ENCODE measurements around the gene GOLGA6L10. TPM values are rescaled to one million over a fixed set of nuclear protein-coding genes. Genes with fewer than 3 reads are reported as not detected.
"Not testable (repeated sequence)": the region's sequence is repeated elsewhere in the genome, so short reads cannot be mapped to it uniquely, and the experiment has no call there.

GOLGA6L10 gene, protein sequence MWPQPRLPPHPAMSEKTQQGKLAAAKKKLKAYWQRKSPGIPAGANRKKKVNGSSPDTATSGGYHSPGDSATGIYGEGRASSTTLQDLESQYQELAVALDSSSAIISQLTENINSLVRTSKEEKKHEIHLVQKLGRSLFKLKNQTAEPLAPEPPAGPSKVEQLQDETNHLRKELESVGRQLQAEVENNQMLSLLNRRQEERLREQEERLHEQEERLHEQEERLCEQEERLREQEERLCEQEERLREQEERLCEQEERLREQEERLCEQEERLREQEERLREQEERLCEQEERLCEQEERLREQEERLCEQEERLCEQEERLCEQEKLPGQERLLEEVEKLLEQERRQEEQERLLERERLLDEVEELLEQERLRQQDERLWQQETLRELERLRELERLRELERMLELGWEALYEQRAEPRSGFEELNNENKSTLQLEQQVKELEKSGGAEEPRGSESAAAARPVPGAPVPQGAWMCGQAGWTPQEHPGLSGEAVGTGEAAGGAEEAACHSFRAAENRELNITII
- 3.9 TPM for total RNA-seq

DNA sequence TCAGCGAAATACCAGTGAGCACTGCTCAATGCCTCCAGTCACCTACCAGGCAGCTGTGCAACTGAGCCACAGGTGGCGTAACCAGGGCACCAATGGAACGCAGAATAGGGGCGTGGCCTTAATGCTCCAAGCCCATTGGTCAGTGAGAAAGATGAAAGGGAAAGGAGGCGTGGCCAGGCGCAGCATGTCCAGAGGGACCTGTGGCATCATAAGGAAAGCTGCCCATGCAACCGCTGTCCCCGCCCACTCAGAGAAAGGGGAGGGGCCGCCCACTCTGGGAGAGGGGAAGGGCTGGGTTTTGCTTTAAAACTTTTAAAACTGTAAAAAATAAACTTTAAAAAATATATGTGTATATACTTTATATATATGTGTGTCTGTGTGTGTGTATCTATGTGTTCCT is at the start of gene GOLGA6L10:
TSS of gene GOLGA6L10 (minus strand) at position 101 of the 400 bp plus-strand sequence. CDS start at position 1, 100 bp downstream.
- not testable (repeated sequence) for ATAC-seq

DNA sequence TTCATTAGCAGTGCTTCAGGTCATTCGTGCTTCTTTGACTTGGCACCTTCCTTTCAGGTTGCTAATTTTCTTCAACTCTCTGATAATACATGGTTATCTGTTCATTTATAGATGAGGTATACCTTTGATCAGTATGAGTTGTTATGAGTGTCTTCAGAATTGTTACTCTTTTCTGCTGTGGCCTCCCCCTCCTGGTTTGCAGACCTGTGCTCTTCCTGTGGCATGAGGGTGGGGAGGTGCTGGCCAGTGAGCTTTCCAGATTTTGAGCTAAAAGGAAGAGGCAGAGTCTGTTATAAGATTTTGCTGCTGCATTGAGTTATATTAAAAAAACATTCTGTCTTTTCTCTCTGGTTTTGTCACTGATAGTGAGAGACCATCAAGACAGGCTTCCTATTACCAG is 49.5 kb upstream of the GOLGA6L10 start:
- ATAC-seq: no peak

DNA sequence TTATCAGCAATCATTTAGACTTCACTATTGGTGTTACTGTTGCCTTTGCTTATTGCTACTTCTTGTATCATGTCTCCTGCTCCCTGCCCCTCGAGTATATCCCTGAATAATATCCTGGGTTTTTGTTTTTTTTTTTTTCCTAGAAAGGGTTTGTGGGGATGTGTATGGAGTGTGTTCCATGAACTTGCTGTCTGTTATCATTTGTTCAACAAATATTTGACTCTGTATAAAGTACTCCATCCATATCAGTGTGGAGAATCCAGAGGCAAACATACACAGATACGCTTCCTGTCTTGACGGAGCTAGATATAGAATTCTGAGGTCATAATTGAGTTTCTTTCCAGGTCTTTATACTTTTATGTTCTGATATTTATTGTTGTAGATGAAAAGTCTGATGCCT is 48.5 kb upstream of the GOLGA6L10 start:
- ATAC-seq: no peak

DNA sequence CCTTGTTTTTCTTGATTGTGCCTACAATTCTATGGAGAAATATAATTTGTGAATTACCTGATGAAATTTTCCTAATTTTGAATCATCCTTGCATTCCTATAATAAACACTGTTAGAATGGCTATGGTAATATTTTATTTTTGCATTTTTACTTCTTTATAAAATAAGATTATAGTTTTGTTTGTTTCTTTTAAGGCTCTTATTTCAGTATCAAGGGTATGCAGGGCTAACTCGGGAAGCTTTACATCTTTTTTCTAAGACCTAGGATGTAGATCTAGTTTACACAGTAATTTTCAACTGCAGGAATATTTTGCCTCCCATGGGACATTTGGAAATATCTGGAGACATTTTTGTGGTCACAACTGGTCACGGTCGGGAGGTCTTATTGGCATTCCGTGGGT is 46.5 kb upstream of the GOLGA6L10 start:
- ATAC-seq: not testable (repeated sequence)

DNA sequence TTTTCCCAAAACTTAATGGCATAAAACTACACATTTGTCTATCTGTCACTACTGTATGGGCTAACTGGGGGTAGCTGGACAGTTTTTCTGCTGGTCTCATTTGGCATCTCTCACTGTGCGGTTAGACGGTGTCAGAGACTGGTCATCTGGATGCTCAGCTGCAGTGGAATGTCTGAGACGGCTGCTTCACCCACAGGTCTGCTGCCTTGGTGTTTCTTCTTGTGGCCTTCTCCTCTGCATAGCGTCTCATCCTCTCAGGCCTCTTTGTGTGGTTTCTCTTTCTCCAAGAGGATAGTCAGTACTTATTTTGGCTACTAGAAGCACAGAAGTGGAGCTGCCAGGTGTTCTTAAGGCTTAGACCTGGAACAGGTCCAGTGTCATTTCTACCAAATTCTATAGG is 44.4 kb upstream of the GOLGA6L10 start:
- no peak for ATAC-seq

DNA sequence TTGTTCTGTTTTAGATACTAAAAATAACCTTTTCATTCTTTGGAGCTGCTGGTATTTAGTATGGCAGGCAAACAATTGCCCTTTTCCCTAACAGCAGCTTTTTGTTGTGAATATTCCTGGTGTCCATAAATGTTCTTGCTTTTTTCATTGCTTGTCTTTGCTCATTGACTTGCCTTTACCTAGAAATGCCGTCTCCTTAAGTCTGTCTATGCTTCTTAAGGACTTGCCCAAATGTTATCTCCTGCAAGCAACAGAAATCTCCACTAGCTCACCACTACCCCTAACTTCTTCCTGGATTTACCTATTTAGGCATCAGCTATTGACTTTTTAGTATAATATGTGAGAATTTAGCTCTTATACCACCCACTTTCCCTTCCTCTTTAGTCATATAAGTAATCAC is 42.8 kb upstream of the GOLGA6L10 start:
- not testable (repeated sequence) for ATAC-seq

DNA sequence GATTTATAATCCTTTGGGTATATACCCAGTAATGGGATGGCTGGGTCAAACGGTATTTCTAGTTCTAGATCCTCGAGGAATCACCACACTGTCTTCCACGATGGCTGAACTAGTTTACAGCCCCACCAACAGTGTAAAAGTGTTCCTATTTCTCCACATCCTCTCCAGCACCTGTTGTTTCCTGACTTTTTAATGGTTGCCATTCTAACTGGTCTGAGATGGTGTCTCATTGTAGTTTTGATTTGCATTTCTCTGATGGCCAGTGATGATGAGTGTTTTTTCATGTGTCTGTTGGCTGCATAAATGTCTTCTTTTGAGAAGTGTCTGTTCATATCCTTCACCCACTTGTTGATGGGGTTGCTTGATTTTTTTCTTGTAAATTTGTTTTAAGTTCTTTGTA is 40.9 kb upstream of the GOLGA6L10 start:
- ATAC-seq: not testable (repeated sequence)

DNA sequence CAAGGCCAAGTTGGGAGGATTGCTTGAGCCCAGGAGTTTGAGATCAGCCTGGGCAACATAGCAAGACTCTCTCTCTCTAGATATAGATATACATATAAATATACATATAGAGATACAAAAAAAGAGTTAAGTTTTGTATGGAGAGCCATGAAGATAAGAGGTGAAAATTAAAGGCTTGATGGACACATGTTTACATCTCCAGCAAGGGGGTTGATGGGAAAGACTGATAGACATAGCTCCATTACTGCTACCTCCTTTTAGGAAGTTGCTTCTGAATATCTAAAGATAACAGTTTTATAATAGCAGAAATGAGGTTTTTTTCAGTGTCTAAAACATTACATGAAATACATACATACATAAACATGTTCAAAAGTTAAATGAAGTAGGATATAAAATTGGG is 37.9 kb upstream of the GOLGA6L10 start:
- not testable (repeated sequence) for ATAC-seq

DNA sequence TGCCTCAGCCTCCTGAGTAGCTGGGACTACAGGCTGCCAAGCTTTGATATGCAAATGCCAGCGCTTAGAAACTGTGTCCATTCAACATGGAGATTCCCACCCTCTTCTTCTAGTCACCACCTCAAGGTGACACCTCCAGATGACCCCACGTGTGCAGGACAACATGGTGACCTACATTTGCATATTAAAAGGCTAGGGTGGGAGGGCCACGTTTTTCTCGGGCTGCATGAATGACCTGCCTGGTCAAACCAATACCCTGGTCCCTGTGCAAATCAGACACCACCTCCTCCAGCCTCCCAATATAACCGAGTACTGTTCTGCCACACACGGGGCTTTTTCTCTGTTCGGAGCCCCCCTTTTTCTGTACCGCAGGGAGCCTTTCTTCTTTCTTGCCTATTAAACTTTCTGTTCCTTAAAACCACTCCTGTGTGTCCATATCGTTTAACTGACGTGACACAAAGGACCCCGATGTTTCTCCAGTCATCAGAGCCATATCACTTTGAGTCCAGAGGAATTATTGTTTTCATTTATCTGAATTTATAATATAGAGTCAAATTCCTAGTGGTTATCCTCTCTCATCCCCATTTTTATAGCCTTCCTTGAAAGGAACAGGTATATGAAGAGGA is 32.2 kb upstream of the GOLGA6L10 start:
- ATAC-seq: not testable (repeated sequence)

DNA sequence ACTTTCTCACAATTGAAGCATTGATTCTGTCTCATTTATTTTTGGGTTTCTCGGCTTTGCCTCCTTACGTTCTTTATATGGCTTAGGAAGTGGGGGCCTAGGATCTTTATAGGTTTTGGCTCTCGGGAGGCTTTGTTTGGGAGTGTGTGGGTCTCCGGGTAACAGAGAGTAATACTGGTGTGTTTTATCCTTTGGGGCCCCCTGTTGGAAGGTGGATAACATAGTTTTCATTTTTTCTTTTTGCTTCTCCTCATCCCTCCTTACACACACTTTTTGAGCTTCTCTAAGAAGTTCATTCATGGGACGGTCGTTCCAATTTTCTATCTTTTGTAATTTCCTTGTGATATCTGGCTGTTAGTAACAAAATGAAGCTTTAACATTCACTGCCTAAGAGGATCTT is 30.3 kb upstream of the GOLGA6L10 start:
- ATAC-seq: not testable (repeated sequence)

DNA sequence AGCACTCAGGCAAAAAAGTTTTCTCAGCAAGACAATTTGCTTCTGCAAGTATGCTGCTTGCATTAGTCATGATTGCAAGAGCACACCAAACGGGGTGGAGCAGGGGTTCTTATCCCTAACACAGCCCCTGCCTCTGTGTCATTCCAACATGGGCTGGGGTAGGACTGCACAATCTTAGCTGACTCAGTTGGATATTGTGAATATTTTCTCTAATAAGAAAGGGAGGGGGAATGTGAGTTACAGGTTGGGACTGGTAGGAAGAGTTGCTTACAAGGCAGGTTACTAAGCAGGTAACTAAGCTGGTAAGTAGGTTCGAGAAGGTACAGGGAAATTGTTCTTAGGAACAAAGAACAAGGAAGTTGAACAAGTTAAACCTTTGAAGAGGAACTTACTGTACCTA is 24.4 kb upstream of the GOLGA6L10 start:
- not testable (repeated sequence) for ATAC-seq

DNA sequence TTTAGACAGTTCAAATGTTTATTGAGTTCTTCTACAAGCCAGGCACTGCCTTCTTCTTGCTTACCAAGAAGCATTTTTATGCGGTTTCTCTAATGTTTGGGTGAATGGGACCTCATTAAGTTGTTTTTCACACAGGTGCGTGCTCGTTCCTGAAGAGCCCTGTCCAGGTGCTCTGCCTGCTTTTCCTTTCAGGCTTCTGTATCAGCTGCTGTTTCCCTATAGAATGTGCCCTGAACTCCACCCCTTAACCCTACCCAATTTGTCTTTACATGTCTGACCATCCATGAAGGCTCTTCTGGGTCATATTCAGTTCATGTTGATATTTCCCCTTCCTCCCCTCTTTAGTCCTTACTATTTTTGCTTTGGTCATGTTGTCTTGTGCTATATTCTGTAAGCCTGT is 22.4 kb upstream of the GOLGA6L10 start:
- peak; percentile 68 for ATAC-seq

DNA sequence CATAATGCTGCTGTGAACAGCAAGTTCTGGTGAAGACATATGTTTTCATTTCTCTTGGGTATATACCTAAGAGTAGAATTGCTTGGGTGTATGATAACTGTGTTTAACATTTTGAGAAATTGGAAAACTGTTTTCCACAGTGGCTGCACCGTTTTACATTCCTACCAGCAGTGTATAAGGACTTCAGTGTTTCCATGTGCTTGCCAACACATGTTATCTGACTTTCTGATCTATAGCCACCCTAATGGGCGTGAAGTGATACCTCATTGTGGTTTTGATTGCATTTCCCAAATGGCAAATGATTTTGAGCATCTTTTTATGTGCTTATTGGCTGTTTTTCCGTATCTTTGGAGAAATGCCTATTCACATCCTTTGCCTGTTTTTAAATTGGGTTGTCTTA is 18.5 kb upstream of the GOLGA6L10 start:
- ATAC-seq: not testable (repeated sequence)

DNA sequence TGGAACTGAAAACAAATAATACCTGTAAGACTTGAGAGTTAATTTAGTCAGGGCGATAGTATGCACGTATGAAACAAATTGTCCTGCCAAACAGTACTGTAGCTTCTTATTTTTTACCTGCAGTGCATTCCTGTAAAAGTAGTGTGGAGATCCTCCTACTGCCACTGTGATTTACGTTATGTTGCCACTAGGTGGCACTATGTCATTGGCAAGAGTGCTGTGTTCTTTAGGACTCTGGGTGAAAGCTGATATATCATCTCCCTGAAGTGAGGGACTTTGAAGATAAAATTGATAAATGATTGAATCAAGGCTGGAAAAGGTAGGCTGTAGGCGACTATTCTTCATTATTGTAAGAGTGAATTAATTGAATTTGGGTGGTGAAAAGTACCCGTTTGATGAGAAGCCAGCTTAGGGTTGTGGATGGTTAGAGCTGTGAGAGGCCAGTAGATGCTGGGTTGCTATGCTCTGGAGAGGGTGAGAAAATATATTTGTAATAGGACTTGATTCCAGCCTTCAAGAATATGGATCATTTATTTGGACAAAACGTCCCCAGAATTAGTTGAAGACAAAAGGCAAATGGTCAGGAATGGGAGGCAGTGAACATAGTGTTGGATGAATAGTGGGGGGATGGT is 16.5 kb upstream of the GOLGA6L10 start:
- ATAC-seq: peak; percentile 81

DNA sequence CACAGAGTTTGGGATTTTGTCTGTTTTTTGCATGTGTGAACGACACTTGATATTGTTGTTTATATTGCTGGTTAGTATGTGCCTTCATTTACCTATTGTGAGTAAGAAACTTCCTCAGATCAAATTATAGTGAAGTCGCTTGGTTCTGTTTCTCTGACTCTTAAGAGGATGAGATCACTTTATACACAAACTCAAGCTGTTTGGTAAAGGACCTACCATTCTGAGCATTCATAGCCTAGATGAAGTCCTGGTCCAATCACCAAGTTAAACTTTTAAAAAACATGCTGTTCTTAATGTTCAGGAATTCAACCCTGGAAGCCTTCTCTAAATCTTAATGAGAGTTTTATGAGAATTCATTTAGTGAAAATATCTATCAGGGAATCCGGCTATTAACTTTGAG is 15.3 kb upstream of the GOLGA6L10 start:
- not testable (repeated sequence) for ATAC-seq

DNA sequence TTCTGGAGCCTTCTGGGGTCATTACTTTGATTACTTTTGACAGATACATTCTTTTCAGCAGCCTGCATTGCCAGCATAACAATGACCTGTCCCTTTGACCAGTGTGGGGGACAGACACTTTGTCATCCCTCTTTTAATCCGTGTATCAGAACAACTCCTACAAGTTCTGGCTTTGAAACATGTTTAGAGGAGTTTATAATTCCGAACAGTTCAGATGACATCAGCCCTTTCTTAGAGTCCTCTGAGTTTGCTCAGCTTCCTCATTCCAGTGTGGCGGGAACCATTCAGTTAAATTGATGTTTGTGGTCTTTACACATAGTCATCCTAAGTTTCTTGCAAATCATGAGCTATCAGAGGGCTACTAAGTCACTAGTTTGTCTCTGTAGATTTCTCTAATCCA is 13.5 kb upstream of the GOLGA6L10 start:
- peak; percentile 63 for ATAC-seq

DNA sequence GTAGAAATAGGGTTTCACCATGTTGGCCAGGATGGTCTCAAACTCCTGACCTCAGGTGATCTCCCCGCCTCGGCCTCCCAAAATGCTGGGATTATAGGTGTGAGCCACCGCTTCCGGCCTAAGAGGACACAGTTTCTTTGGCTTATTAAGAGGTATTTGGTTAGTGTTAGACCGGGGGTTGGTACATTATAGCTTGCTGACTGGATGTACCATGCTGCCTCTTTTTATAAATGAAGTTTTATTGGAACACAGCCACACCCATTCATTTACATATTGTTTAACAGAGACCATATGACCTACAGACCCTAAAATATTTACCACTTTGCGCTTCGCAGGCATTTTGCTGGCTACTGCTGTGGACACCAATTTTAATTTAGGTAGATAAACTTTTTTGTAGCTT is 11.3 kb upstream of the GOLGA6L10 start:
- not testable (repeated sequence) for ATAC-seq

DNA sequence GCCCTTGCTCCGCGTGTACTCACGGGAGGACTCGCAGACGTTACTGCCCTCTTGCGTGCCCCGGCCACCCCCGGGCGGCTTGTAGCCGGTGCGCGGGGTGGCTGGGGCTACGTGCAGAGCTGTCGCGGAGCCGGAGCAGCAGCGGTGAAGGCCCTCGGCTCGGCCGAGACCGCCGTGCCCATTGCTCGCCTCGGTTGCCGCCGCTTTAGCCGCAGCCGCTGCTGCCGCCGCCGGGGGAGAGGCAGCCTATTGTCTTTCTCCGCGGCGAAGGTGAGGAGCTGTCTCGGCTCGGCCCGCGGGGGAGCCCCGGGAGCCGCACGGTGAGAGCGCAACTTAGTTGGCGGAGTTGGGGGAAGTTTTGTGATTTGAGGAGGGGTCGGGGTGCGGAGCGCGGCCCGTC is 5.8 kb upstream of the GOLGA6L10 start:
- not testable (repeated sequence) for ATAC-seq

DNA sequence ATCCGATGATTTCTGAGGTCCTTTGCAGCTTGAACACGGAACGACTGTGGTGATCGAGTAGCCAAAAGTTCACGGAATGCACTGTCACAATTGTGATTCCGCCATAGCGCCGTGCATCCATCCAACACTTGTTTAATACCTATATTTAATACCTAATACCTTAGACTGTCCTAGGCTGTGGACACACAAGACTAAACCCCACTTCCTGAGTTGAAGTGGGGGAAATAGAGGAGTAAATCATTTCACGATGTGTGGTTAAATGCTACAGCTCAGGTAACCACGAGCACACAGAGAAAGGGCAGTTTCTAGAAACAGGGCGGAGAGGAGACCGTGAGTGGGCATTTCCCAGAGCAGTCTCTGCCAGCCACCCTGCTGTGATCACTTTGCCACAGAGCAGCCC is 5.3 kb upstream of the GOLGA6L10 start:
- not testable (repeated sequence) for ATAC-seq

DNA sequence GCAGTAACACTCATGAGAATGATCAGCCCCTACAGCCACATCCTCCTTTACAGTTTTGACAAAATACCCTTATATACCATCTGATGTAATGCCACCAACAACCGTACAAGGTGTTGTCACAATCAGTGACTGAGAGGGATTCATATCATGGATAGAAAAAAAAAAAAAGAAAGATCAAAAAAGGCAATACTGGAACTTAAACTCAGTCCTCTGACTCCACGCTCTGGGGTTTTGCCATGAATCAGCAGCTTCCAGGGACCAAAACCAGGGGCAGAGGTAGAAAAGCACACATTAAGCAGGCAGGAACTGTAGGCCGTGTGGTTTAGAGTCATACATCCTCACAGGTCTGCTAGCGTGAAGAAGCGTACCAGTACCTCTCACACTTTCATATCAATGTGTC is 1.6 kb downstream of the GOLGA6L10 start:
- not testable (repeated sequence) for ATAC-seq

DNA sequence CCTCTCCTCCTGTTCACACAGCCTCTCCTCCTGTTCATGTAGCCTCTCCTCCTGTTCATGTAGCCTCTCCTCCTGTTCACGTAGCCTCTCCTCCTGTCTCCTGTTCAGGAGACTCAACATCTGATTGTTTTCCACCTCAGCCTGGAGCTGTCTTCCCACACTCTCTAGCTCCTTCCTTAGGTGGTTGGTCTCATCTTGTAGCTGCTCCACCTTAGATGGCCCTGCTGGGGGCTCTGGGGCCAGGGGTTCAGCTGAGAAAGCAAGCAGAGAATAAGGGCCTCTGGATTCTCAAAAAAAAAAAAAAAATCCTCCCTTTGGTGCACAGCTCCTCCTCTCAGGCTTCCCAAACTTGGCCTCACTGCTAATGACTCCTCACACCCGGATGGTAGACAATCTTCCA is 4.1 kb downstream of the GOLGA6L10 start:
- not testable (repeated sequence) for ATAC-seq

DNA sequence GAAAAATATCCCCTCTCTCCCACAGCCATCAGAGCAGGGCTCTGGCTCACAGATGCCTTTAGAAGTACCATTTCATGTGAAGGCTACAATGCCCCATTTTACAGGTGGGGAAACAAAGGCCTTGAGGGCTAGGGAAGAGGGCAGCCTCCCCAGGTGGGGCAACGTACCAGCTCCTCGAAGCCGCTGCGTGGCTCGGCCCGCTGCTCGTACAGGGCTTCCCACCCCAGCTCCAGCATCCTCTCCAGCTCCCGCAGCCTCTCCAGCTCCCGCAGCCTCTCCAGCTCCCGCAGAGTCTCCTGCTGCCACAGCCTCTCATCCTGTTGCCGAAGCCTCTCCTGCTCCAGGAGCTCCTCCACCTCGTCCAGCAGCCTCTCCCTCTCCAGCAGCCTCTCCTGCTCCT is 4.9 kb downstream of the GOLGA6L10 start:
- ATAC-seq: not testable (repeated sequence)

DNA sequence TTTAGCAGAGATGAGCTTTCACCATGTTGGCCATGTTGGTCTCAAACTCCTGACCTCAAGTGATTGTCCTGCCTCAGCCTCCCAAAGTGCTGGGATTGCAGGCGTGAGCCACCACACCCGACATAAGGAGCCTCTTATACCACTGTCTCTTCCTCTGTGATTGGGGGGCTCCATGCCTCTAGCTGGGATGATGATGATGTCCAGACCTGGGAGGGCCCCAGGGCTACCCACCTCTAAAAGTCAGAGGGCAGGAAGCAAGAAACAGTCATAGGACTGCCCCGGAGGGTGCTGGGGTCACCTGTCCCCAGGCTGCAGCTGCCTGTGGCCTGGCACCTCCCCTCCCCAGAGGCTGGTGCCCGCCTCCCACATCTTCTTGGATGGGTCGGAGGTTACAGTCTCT is 5.4 kb downstream of the GOLGA6L10 start:
- ATAC-seq: not testable (repeated sequence)

Data from esophagus mucosa (tissue), 1 donor.